ENCODE measurements around the gene VPS26C. TPM values are rescaled to one million over a fixed set of nuclear protein-coding genes. Genes with fewer than 3 reads are reported as not detected.

VPS26C gene
- polyA plus RNA-seq, 3 donors = 16.7 to 32.5 (median 23.7) TPM

DNA sequence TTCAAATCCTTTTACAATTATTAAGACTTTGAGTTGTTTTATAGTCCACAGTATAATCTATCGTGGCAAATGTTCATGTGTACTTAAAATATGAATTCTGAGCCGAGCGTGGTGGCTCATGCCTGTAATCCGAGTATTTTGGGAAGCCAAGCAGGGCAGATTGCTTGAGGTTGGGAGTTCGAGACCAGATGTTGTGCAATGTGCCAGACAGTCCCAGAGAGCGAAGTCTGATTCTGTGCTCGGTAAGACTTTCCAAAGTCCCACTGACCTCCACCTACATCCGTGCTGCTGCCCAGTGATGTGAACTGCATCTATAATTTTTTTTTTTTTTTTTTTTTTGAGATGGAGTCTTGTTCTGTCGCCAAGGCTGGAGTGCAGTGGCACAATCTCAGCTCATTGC is 52.2 kb downstream of the VPS26C start:
- WGBS, 3 donors = 82 to 93% (median 84%) methylated on average over 9 of the region's 9 CpGs

GRCh38 chr21:37210799-37211198 is 56.3 kb downstream of the VPS26C start:
- WGBS, 3 donors = 100% methylated on average over 1 of the region's 1 CpG
- H3K27ac ChIP-seq (ENCODE audit: low read depth, low read length) = no peak overlapping the region

More for the DNA sequence above, 52.2 kb downstream of the VPS26C start:
- H3K27ac ChIP-seq (ENCODE audit: low read depth, low read length) = no peak overlapping the region

GRCh38 chr21:37210130-37210529 is 57.0 kb downstream of the VPS26C start:
- no peak overlapping the region for H3K27ac ChIP-seq (ENCODE audit: low read depth, low read length)
- WGBS, 3 donors = 87 to 92% (median 91%) methylated on average over 7 of the region's 7 CpGs

DNA sequence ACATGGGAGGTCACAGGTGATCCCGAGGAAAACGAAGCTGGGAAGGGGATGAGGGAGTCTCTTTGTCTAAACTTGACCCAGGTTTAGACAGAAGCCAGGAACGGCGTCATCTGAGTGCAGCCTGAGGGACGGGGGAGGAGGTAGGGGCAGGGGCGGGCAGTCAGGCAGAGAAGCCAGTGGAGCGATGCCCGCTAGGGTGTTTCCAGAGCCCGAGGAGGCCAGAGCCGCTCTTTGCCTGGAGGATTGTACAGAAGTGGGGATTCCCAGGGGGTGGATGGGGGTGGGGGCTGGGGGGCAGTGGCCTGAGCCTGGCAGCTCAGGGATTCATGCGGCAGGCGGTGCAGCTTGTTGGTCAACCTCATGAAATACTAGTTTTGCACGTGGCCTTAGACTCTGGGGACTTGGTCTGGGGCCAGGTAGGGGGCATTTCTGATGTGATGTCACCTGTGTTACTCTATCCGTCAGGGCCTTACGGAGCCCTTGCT is 58.4 kb downstream of the VPS26C start:
- no peak overlapping the region for H3K27ac ChIP-seq (ENCODE audit: low read depth, low read length)
- 73 to 89% (median 81%) methylated on average over 14 to 15 of the region's 15 CpGs for WGBS, 3 donors

GRCh38 chr21:37208056-37208721 is 58.9 kb downstream of the VPS26C start:
- 29 to 43% (median 37%) methylated on average over 15 of the region's 15 CpGs for WGBS, 3 donors
- H3K27ac ChIP-seq (ENCODE audit: low read depth, low read length) = no peak overlapping the region

- 45 to 53% (median 46%) methylated on average over 6 of the region's 6 CpGs for WGBS, 3 donors
- no peak overlapping the region for H3K27ac ChIP-seq (ENCODE audit: low read depth, low read length)
Observed at GRCh38 chr21:37207441-37208009, 59.6 kb downstream of the VPS26C start.

DNA sequence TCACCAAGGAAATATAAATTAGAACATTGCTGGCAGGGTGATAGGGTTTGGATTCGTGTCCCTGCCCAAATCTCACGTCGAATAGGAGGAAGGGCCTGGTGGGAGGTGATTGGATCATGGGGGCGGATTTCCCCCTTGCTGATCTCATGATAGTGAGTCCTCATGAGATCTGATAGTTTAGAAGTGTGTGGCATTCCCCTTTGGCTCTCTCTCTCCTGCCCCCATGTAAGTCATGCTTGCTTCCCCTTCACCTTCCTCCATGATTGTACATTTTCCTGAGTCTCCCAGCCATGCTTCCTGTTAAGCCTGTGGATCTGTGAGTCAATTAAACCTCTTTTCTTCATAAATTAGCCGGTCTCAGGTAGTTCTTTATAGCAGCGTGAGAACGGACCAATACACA is 60.6 kb downstream of the VPS26C start:
- 91 to 93% (median 93%) methylated on average over 7 of the region's 7 CpGs for WGBS, 3 donors

GRCh38 chr21:37204580-37204979 is 62.6 kb downstream of the VPS26C start:
- H3K27ac ChIP-seq (ENCODE audit: low read depth, low read length) = no peak overlapping the region
- WGBS, 3 donors = 60 to 84% (median 67%) methylated on average over 7 of the region's 7 CpGs

More for the DNA sequence above, 60.6 kb downstream of the VPS26C start:
- no peak overlapping the region for H3K27ac ChIP-seq (ENCODE audit: low read depth, low read length)

DNA sequence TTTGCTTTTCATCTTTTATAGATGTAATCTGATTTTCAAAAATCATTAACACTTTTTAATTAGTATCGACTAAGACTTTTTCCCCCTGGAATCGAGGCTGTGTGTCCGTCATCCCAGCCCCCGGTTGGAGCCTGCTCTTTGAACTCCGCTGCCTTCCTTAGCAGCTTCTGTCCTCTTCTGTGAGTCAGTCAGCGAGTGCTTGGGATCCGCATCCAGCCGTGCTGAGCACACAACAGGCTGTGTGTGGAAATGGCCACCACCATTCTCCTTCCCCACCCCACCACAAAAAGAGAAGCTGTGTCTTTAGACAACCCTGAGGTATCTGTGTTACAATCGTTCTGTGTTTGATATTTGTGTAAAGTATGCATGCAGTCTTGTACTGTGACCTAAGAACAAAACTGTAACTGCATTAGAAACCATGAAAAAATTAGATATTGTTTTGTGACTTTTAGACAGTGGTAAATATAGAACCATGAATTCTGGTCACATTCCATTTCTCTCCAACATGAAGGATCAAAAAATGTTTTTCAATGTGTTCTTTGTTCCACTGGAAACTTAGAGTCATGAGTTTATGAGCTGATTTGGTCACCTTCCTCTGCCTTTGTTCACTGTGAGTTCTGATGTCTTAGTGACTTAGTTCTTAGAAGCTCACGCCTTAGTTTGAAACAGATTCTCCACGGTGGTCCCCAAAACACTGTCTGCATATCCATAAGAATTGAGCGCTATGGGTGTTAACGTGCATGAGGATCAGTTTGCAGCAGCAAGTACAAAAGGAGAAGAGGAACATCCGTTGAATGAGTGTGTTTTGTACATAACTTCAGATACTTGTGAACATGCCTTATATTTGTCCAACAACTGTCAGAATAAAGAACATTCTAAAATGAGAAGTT is 64.7 kb downstream of the VPS26C start:
- WGBS, 3 donors = 82 to 90% (median 89%) methylated on average over 14 of the region's 14 CpGs
- H3K27ac ChIP-seq (ENCODE audit: low read depth, low read length) = no peak overlapping the region

- no peak overlapping the region for H3K27ac ChIP-seq (ENCODE audit: low read depth, low read length)
- WGBS, 3 donors = 91 to 94% (median 93%) methylated on average over 16 of the region's 16 CpGs
Observed at GRCh38 chr21:37200641-37201480, 66.3 kb downstream of the VPS26C start.

DNA sequence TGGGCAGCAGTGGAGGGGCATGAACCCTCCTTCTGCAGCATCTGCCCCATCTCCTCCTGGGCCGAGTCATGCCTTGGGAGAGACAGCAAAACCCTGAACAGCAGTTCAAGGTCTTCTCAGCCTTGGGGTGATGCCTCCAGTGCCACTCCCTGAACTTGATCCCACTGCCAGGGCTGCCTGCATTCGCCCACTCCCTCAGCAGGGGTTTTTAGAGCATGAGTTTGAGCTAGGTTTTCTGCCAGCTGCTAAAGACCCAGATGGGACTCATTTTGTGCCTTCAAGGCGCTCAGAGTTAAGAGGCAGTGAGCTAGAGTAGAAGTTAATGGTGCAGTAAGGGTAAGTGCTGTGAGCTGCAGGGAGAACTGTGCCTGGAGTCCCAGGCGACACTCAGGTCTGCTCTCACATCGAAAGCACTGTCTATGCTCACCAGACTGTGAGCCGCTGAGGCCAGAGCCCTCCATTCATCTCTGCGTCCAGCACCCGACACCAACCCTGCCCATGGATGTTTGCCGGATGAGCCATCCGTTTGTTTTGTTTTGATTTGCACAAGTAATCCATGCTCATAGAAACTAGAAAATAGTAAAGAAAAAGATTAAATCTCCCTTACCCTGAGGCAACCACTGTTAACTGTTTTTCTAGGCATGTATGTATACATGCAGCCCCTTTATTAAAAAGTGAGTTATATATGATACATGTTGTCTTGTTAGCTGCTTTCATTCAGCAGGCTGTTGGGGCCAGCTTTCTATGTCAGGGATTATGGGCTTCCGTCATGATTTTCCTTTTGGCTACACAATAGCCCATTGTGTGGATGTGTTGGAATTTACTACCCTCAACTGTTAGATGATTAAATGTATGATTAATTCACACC is 67.8 kb downstream of the VPS26C start:
- no peak overlapping the region for H3K27ac ChIP-seq (ENCODE audit: low read depth, low read length)
- 81 to 87% (median 84%) methylated on average over 11 of the region's 11 CpGs for WGBS, 3 donors

DNA sequence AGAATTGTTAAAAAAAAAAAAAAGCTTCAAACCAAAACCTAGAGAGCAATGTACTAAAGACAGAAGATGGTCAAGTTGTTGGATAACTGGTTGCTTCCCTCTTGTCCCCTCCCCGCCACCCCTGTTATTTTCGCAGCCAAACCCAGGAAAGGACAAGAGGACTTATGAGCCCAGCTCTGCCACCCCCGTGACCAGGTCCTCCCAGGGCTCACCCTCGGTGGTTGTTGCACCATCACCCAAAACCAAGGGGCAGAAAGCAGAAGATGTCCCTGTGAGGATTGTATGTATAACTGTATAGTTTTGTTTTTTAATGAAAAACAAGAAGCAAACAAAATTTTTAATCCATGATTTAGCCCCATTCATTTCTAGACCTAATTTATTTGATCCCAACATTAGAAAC is 69.4 kb downstream of the VPS26C start:
- WGBS, 3 donors = 72 to 93% (median 81%) methylated on average over 4 of the region's 4 CpGs
- no peak overlapping the region for H3K27ac ChIP-seq (ENCODE audit: low read depth, low read length)

DNA sequence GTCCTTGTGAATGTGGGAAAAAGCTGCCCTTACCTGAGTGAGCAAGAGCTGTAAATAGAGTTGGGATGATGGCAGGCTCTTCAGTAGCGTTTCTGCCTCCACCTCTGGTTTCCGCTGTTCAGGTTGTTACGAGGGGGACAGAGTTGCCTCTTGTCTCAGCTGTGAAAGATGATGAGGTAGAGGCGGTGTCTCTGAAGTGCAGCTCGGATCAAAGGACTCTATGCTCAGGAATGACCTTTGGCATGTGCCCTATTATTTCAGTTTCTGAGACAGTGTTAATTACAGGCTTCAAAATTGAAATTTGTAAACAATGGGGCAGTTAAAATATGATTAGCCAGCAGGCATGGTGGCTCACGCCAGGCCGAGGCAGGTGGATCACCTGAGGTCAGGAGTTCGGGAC is 70.3 kb downstream of the VPS26C start:
- WGBS, 3 donors = 91 to 95% (median 93%) methylated on average over 8 of the region's 8 CpGs
- H3K27ac ChIP-seq (ENCODE audit: low read depth, low read length) = no peak overlapping the region

GRCh38 chr21:37195610-37196009 is 71.5 kb downstream of the VPS26C start:
- WGBS, 3 donors = 78 to 90% (median 89%) methylated on average over 15 of the region's 15 CpGs
- no peak overlapping the region for H3K27ac ChIP-seq (ENCODE audit: low read depth, low read length)

- H3K27ac ChIP-seq (ENCODE audit: low read depth, low read length) = no peak overlapping the region
- WGBS, 3 donors = 64 to 82% (median 67%) methylated on average over 3 of the region's 3 CpGs
Observed at GRCh38 chr21:37195059-37195458, 72.1 kb downstream of the VPS26C start.

DNA sequence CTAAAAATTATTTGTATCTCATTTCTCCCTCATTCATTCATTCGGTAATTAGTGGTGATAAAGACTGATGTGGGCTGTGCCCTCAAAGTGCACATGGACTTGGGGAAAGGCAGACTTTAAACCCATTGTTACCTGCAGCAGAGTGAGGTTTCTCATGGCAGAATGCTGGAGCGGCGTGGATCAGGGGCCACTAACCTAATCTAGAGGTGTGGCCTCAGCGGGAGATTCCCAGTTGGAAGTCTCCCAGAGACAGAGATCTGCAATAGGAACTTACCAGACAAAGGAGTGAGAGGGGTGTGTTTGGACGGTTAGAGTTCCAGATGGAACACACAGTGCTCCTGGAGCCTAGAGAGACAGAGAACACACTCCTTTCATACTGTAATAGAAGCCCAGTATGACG is 73.5 kb downstream of the VPS26C start:
- WGBS, 3 donors = 90 to 96% (median 95%) methylated on average over 6 of the region's 6 CpGs
- H3K27ac ChIP-seq (ENCODE audit: low read depth, low read length) = no peak overlapping the region

DNA sequence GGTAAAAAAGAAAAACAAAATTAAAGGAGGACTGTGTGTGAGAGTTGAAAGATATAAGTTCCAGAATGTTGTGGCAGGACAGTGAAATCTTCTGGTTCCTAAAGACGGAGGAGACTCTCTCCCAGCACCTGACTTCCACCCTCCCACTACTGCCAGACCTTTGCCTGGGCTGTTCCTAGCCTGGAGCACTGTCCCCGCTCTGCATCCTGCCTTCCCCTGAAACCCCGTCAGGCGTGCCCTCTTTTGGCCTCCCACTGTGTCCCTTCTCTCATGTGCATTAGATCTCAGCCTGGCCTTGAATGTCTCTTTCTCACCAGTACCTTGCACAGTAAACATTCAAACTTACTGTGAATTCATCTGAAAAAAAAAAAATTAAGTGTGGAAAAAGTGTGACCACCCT is 74.1 kb downstream of the VPS26C start:
- WGBS, 3 donors = 68 to 69% (median 68%) methylated on average over 4 of the region's 4 CpGs
- no peak overlapping the region for H3K27ac ChIP-seq (ENCODE audit: low read depth, low read length)

Data from adipose tissue (tissue), 3 donors.